Renal cortex interstitium (tissue), 11 donors: ENCODE measurements around the gene NEU4. TPM values are rescaled to one million over a fixed set of nuclear protein-coding genes. Genes with fewer than 3 reads are reported as not detected.
A peak's percentile ranks its signal among the peaks of the same experiment; 100 is the strongest.

Source experiments
- DNase-seq, 11 donors: peaks; one replicate each; pipeline ENCODE4 v3.0.0-alpha.2; 2013; ENCODE audit warnings: low read depth in 9 of 11, low spot score in 4 of 11; ENCODE audit errors: extremely low read depth in 1 of 11
- polyA plus RNA-seq, 3 donors: library from polyadenylated mRNA; unstranded; fragments of 120-200 nt; gene quantifications; one replicate each; pipeline ENCODE4 v1.2.1, GENCODE V29; 2013; ENCODE audit not compliant: insufficient read length in 3 of 3

NEU4 gene
- polyA plus RNA-seq, 3 donors, result 0.56 to 2.2 (median 1.9) TPM

DNA sequence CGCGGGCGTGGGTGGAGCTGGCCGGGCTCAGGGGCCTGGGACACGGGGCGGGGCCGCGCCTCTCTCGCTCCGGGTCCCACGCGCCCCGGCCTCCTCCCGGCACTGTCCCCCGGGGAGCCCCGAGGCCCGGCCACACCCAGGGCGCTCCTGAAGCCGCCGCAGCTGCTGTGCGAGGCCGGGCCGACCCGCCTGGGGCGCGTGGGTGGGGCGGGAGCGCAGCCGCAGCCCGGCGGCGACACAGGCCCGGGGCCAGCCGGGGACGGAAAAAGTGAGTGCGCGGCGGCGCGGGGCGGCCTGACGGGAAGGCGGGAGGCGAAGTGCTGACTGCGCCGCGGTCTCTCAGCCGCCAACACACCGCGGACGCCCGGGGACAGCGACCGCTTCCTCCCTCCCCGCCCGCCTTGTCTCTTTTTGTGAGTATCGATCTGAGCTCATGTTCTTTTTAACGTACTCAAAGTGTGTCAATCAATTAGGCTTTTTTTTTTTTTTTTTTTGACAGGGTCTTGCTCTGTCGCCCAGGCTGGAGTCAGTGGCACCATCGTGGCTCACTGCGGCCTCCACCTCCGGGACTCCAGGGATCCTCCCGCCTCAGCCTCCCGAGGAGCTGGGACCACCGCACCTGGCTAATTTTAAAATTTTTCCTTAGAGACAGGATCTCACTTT is 35.2 kb downstream of the NEU4 start:
- DNase-seq, result peak in 5 of 11 donors; percentile 48 to 65 (median 57)

DNA sequence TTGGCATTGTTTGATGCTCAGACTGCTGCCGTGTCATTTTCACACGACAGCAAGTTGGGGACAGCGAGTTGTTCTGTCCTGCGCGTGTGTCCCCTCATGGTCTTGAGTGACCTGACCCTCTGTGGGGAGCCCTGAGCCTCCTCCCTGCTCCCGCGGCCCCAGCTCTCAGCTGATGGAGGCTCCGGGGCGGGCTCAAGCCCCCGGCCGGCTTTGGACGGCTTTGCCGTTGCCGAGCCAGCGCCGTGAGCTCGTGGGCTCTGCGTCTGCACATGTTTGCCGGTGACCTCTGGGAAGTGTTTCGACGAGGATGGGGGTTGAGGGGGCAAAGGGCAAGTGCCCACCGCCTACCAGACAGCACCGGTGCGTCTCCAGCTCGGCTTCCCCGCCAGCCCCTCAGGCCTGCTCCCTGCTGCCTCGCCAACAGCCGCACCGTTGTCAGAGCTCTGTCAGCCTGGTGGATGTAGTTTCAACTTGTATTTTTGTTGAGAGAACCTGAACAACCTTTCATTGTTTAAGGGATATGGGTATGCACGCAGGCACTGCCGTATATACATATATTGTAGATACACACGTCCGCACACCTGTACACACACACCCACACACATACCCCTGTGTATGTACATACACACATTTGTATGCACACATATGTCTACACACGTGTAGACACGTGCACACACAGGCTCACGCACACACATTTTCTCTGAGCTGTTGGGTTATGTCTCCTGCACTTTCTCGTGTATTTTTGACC is 36.0 kb downstream of the NEU4 start:
- no peak for DNase-seq

DNA sequence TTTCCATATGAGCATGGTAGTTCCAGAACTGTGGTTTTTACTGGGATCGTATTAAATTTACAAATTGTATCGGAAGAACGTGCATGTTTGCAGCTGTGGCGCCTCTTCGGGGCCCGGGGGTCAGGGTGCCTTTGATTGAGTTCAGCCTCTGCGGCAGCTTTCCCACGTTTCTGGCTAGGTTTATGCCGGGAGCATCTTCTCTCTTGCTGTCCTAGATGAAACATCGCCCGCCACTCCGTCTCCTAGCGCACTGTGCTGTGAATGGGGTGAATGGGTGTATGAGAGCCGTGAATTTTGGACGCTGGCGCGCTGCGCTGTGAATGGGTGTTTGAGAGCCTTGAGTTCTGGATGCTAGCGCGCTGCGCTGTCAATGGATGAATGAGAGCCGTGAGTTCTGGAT is 37.4 kb downstream of the NEU4 start:
- DNase-seq, result no peak

DNA sequence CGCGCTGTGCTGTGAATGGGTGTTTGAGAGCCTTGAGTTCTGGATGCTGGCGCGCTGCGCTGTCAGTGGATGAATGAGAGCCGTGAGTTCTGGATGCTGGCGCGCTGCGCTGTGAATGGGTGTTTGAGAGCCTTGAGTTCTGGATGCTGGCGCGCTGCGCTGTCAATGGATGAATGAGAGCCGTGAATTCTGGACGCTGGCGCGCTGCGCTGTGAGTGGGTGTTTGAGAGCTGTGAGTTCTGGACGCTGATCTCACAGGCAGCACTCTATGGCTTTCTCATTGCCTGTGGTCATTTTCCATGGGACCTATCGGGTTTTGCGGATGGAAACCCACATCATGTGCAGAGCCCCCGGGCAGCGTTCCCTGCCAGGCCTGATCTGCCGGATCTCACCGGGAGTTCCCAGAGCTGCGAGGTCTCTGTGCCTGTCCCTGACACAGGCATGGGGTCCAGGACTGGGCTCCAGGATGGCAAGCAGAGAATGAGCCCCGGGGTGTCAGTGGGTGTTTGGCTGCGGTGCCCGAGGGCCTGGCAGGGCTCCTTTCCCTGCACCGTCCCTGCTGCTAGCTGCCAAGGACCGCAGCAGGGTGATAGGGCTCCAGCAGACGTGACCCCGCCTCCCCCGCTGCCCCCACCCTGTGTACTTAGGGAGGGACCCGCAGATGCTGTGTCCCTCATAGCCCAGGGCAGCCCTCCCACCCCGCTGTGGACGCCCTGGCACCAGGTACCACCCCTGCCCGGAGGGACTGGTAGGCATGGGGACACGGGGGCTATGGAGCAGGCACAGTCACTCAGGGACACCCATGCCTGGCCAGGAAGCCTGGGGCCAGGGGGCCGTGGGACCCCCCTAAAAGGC is 40.0 kb downstream of the NEU4 start:
- DNase-seq, result no peak

DNA sequence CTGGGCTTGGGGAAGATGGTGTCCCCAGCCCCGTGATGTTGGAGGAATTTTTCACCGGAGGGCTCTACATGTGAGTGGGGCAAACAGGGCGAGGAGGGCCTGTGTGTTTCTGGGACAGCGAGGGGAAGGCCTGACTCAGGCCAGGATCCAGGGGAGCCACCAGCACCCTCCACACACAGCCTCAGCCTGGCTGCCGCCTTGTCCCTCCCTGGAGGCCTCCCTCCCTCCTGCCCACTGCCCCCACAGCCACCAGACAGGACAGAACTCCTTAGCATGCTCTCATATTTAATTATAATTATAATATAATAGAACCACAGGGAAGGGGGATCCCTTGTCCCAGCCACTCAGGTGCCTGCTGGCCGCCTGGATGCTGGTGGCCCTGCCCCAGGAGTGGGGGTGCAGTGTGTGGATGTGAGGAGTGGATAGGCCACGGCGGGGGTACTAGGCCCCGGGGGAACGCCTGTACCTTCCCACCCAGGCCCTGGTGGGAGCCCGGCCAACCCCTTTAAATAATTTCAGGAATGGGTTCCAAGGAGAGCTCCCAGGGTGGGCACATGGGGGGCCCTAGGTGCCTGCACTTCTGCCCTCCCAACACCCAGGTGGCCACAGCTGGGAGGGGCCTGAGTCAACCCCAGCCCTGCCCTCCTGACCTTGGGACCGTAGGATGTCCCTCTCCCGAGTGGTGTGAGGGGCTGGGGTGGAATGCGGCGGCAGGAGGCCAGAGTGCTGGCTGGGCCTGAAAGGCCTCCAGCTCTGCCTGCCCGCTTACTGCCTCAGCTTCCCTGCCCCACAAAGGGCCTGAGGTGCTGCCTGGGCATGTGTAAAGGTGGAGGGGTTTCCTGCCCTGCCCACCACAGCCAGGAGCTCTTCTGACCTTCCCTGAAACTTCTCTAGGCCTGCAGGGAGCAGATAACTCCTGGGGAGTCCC is 40.9 kb downstream of the NEU4 start:
- no peak for DNase-seq

DNA sequence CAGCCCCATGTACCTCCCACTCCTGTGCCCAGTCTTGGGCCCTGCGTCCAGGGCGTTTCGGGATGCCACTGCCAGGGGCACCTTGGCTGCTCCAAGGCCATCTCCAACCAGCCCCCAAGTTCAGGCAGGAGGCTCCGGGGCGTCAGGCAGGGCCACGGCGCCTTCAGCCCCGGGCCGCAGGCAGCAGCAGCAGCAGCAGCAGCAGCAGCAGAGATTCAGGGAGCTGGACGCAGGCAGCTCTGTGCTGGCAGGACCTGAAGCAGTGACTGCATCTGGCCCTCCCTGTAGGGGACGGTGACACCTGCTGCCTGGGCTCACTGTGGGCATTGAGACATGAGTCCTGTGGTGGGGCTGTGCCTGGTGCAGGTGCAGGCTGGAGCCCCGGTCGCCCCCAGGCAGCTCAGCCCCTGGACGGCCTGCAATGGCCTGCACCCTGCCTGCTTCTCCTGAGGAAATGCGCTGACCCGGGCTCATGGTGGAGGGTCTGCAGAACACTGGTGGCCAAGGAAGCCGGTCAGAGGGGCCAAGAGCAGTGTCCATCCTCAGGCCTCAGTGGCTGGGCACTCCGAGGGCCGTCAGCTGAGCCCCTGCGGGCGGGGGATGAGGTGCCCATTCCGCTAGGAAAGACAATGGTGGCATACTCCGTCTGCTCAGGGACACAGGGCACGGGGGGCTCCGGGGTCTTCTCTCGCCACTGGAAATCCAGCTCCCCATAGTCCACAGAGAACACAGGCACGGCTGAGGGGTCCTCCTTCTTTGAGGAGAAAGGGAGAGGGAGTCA is 41.7 kb downstream of the NEU4 start:
- no peak for DNase-seq

DNA sequence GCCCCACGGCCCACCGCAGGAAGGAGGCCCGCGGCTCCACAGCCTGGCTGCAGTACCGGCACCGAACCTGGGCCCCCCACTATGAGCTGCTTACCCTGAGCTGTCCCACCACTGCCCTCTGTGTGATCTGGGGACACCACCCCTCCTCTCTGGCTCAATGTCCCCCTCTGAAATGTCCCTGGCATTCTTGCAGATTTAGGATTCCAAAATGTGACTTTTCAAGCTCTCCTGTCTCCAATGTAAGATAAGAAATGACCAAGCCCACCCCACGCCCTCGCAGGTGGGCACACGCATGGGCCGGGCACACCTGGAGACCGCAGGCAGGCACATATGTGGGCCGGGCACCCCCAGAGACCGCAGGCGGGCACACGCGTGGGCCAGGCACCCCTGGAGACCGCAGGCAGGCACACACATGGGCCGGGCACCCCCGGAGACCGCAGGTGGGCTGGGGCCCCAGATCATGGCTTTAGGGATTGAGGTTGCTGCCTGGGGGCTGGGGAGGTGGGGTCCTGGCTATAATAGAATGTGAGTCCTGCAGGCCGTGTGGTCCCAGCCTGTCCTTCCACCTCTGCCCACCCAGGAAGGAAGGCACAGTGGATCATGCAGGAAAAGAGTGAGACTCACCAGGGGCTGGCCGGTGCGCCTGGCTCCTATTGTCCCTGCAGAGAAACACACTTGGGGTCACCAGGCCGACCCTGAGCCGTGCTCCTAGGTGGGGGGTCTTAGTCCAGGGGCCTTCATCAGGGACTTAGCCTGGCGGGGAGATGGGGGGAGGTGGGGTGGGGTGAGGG is 42.5 kb downstream of the NEU4 start:
- DNase-seq, result no peak

DNA sequence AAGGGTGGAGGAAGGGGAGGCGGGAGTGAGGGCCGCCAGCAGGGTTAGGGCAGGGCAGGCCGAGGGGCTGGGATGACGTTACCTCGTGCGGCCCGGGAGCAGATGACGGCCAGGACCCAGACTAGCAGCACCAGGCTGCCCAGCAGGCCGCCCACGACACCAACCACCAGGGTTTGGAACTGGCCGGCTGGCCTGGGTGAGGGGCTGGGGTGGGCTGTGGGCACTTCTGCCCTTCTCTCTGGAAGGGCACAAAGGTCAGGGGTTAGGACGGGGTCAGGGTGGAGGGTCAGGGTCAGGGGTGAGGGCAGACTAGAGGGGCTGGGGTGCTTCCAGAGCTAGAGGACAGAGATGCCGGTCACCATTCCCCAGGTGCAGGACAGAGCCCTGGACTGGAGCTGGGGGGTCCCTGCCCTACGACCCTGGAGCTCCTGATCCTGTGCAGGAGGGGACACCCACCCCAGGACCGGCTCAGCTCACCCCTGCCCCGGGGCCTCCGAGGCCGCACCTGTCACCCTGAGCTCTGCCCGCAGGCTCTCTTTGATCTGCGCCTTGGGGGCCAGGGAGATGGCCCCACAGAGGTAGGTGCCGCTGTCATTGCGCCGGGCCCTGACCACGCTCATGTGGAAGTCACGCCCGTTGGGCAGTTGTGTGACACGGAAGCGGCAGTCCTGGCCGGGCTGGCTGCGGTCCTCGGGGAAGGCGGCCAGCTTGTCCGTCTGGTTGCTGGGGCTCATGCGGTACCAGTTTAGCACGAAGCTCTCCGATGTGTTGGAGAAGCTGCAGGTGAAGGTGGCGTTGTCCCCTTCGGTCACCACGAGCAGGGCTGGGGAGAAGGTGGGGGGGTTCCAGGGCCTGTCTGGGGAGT is 43.4 kb downstream of the NEU4 start:
- DNase-seq, result no peak

DNA sequence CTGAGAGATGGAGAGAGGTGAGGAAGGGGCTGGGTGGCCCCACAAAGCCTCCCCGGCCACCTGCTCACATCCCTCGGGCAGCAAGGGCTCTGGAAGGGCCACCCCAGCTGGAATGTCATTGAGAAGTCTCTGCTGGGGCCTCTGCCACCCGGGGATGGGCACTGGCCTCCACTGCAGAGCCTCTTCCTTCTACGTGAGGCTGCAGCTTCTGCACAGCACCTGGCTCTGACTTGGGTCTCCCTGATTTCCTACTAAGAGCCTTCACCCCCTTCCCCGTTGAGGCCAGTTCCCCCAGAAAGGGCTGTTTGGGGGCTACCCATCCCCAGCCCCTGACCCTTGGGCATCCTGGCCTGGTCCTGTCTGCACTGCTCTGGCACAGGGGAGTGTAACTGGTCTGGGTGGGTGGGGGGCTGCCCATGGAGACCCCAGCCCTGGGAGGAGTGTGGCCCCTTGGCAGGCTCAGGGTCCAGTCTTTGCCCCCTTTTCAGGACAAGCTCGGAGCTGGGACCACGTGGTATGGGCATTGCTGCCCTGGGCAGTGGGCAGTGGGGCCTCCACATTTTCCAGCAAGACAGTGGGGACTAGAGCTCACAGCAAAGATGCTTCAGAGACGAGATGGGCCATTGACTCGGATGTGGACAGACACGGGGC is 44.1 kb downstream of the NEU4 start:
- no peak for DNase-seq

DNA sequence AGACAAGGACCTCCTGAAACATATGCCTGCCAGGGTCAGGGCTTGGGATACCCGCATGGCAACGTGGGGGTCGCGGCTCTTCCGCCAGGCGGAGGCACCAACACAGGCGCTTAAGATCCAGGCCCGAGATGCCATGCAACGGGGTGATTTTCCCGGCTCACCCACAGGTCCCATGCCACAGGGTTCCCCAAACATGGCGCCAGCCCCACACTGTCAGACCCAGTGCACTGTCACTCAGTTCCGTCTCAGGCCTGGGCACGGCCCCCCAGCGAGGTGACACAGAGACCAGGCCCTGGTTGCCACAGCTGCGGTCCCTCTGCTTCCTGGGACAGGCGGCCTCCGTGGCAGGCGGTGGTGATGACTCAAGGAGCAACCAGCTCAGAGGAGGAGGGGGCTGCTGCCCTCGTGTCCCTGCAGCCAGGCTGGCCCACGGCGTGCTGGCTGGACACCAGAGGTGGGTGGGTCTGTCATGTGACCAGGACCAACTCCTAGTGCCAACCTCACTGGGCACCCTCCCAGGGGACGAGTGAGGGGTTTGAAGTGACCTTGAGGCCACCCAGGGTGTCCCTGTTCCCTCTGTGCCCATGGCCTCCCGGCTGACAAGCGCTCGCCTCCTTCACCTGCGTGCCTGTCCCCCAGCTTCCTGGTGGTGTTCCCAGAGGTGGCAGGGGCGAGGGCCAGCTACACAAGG is 44.8 kb downstream of the NEU4 start:
- no peak for DNase-seq

DNA sequence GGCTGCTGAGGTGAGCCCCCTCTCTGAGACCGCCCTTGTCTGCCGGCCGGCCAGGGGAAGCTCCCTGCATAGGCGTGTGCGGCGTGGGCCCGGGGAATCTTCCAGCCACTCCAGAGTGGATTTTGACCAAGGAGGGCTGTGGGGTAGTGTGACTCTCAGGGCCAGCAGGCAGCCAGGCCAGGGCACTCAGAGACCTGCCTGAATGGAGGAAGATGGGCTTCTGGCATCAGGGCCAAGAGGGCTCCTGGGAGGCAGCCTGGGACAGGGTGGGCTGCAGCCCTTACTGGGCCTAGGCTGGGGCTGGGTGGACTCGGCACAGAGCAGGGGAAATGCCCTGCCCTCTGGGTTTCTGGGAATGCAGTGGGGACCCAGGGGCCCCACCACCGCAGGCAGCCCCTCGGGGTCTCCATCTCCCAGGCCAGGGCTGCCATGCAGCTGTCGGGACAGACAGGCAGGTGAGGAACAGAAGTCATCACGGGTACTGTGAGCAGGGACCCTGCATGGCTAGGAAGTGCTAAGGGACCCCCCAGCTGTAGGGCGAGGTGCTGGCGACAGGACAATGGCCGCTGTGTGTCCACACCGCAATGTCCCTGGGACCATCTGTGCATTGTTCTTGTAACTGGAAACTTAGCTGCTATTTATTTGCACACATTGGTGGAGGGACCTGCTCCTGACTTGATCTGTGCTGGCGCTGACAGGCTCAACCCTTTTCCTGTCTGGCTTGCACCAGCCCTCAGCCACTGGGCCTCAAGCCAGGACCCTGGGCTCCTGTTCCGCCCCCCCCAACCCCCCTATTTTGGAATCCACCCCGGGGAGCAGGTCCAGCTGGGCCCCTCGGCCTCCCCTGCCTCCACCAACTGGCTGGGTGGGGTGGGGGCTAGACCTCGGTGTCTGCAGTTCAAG is 45.6 kb downstream of the NEU4 start:
- DNase-seq, result no peak

DNA sequence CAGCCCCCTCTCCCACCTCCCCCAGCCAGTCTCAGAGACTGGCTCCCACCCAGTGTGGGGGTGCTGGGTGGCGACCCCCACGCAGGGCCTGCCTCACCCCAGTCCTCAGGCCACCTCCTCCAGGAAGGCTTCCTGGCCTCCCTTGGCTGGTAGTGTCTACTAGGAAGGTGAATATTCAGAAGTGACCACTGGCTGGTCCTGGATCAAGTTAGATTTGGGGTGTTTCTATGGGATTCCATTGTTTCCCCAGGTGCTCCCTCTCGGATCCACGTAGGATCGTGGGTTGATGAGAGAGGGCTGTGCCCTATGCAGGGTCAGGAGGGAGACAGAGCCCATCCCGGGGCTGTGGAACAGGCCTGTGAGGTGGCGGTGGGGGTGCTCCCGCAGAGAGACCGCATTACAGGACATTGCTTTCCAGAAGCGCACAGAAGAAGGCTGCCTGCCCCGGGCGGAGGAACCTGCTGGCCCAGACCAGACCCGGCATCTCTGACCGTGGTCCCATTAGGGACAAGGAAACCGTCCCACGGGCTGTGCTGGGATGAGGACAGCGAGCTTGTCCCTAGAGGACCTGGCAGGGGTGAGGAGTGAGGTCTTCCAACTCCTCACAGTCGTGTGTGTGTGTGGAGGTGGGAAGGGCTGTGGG is 46.4 kb downstream of the NEU4 start:
- DNase-seq, result no peak

DNA sequence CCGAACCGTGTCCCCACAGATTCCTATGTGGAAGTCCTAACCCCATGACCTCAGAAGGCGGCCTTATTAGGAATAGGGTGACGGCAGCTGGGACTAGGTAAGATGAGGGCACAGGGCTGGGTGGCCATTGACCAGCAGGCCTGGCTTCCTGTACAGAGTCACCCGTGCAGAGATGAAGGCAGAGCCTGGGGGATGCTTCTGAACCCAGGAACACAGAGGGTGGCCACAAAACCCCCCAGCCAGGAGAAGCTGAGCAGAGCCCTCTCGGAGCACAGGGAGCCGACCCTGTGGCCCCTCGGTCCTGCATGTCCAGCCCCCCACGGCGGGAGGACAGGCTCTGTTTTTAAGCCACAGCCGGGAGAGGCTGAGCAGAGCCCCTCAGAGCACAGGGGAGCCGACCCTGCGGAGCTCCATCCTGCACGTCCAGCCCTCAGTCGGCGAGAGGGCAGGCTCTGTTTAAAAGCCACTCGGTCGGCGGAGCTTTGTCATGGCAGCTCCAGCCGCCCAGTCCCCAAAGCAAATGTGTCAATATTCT is 47.0 kb downstream of the NEU4 start:
- no peak for DNase-seq

DNA sequence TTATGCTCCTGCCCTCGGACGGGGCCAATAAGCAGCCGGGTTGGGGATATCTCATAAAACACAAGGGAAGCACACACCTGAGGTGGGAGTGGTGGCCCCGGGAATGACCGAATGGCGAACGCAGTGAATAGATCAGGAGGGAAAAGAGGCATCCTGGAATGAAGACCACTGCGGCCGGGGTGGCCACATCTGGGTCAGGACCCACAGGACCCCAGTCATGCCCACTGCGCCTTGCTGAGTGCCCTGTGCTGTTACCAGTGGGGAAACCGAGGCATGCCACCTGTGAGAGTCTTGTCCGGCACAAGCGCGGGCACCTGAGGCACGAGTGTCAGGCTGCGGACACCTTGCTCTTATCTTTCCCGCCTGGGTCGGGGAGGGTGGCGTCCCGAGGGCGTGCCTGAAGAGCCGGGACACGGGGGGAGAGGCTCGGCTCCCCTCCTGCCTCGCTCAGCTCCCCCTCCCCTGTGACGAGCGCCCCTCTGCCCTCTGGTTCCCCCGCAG is 48.1 kb downstream of the NEU4 start:
- no peak for DNase-seq
